GM19324 (cell line): Measurements from ENCODE around the gene CNTN4.

ENCODE experiments used
- ATAC-seq: cut with Tn5 transposase; IDR thresholded peaks from one replicate; pipeline ENCODE4 v1.9.1; 2021; ENCODE audit warnings: mild to moderate bottlenecking, moderate library complexity; ENCODE audit not compliant: unreplicated experiment, low FRiP score

CNTN4 gene

GRCh38 chr3:3068358-3068881 lies 969.8 kb downstream of the CNTN4 start:
- ATAC-seq: no peak

- no peak for ATAC-seq
These were observed 971.1 kb downstream of the CNTN4 start for GRCh38 chr3:3069723-3070122.

- ATAC-seq: no peak
These were observed 972.5 kb downstream of the CNTN4 start for GRCh38 chr3:3071136-3071535.

- ATAC-seq: no peak
These were observed 976.0 kb downstream of the CNTN4 start for GRCh38 chr3:3074551-3075257.

- ATAC-seq: no peak
These were observed 981.6 kb downstream of the CNTN4 start for GRCh38 chr3:3080309-3080708.

GRCh38 chr3:3081381-3082233 lies 982.9 kb downstream of the CNTN4 start:
- ATAC-seq: peak; percentile 51

- peak; percentile 83 for ATAC-seq
These were observed 983.7 kb downstream of the CNTN4 start for GRCh38 chr3:3082234-3082924.

GRCh38 chr3:3084890-3085289 lies 986.2 kb downstream of the CNTN4 start:
- no peak for ATAC-seq

GRCh38 chr3:3085782-3086181 lies 987.1 kb downstream of the CNTN4 start:
- ATAC-seq: no peak

- ATAC-seq: no peak
These were observed 987.6 kb downstream of the CNTN4 start for GRCh38 chr3:3086239-3086638.

GRCh38 chr3:3087279-3087678 lies 988.6 kb downstream of the CNTN4 start:
- no peak for ATAC-seq

GRCh38 chr3:3087716-3088465 lies 989.2 kb downstream of the CNTN4 start:
- ATAC-seq: no peak

- peak; percentile 98 for ATAC-seq
These were observed 990.4 kb downstream of the CNTN4 start for GRCh38 chr3:3089017-3089416.

- ATAC-seq: peak; percentile 60
These were observed 999.3 kb downstream of the CNTN4 start for GRCh38 chr3:3097958-3098357.

GRCh38 chr3:3101660-3102458 lies 1003.2 kb downstream of the CNTN4 start:
- ATAC-seq: no peak

- ATAC-seq: no peak
These were observed 1004.1 kb downstream of the CNTN4 start for GRCh38 chr3:3102751-3103150.

GRCh38 chr3:3105246-3105645 lies 1006.6 kb downstream of the CNTN4 start:
- no peak for ATAC-seq

GRCh38 chr3:3105815-3106214 lies 1007.1 kb downstream of the CNTN4 start:
- ATAC-seq: no peak

GRCh38 chr3:3107181-3107580 lies 1008.5 kb downstream of the CNTN4 start:
- no peak for ATAC-seq
